Stimulated activated memory B cell treated with anti-CD40 and anti-IgM and Interleukin-4, amounts not matched to agents 10 μg/mL and 1 μg/mL and 100 μg/mL, for 72 hours (primary cell): ENCODE results near the gene BPI.
"Not testable (repeated sequence)": the region's sequence is repeated elsewhere in the genome, so short reads cannot be mapped to it uniquely, and the experiment has no call there.

Experiments
- ATAC-seq: fragments of 150-1000 bp; cut with Tn5 transposase; 2 replicates; pipeline ENCODE4 v1.10.0; 2021
- H3K27ac Mint-ChIP-seq: one replicate; pipeline ENCODE4 v1.8.0; 2022; ENCODE audit warnings: mild to moderate bottlenecking, mixed read lengths
- H3K27me3 Mint-ChIP-seq: one replicate; pipeline ENCODE4 v1.8.0; 2022; ENCODE audit warnings: mixed read lengths
- H3K36me3 Mint-ChIP-seq: one replicate; pipeline ENCODE4 v1.8.0; 2022; ENCODE audit warnings: mixed read lengths
- H3K4me1 Mint-ChIP-seq: one replicate; pipeline ENCODE4 v1.8.0; 2022; ENCODE audit warnings: mixed read lengths
- H3K4me3 Mint-ChIP-seq: one replicate; pipeline ENCODE4 v1.8.0; 2022; ENCODE audit warnings: mild to moderate bottlenecking, moderate library complexity, mixed read lengths
- H3K9me3 Mint-ChIP-seq: one replicate; pipeline ENCODE4 v1.8.0; 2022; ENCODE audit warnings: mixed read lengths

Gene BPI

GRCh38 chr20:38377039-38377685, 73.2 kb downstream of the BPI start:
- peaks cover 12% of the 10 kb centered on the region for H3K27me3 Mint-ChIP-seq

GRCh38 chr20:38377838-38378237, 73.9 kb downstream of the BPI start:
- H3K9me3 Mint-ChIP-seq, ATAC-seq, H3K4me1 Mint-ChIP-seq, H3K27ac Mint-ChIP-seq, H3K4me3 Mint-ChIP-seq, H3K36me3 Mint-ChIP-seq: not testable (repeated sequence)
- peaks cover 19% of the 10 kb centered on the region for H3K27me3 Mint-ChIP-seq

More at GRCh38 chr20:38377039-38377685, 73.2 kb downstream of the BPI start:
- no peaks in the 10 kb centered on the region for H3K36me3 Mint-ChIP-seq
- no peaks in the 10 kb centered on the region for H3K9me3 Mint-ChIP-seq
- H3K4me1 Mint-ChIP-seq: no peaks in the 10 kb centered on the region
- H3K4me3 Mint-ChIP-seq: no peak overlapping the region
- no peak overlapping the region for H3K27ac Mint-ChIP-seq
- ATAC-seq: no peak

DNA sequence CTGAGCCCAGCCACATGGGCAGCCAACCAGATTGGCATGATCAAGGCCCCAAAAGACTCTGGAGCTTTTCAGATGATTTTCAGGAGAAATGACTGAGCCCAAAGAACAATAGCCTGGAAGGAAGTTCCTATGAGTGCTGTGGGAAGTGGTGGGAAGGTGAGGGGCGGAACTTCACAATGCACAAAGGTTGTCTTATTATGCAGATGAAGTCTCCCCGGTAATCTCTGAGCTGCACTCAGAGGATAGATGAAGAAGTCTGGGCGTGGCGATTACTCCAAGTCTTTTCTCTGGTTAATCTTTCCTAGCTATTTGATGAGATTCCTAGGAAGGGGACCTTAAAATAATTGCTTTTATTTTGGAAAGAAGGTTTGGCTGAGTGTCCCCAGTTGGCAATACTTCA, 79.2 kb downstream of the BPI start:
- no peaks in the 10 kb centered on the region for H3K36me3 Mint-ChIP-seq
- ATAC-seq: no peak
- no peaks in the 10 kb centered on the region for H3K9me3 Mint-ChIP-seq
- H3K4me3 Mint-ChIP-seq: no peak overlapping the region
- H3K4me1 Mint-ChIP-seq: no peaks in the 10 kb centered on the region
- H3K27me3 Mint-ChIP-seq: peaks cover 34% of the 10 kb centered on the region
- no peak overlapping the region for H3K27ac Mint-ChIP-seq

DNA sequence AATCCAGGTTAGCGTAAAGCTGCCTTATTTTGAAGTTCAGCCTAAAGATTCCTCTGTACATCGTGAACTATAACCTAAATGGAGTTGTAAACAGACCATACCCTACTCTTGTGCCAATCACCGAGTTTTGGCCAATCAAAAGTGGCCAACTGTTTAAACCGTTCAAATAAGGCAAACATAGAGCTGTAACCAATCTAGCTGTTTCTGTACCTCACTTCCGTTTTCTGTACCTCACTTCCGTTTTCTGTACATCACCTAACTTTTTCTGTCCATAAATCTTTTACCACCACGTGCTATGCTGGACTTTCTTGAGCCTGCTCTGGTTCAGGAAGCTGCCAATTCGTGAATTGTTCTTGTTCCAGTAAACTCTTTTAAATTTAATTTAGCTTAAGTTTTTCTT, 82.0 kb downstream of the BPI start:
- ATAC-seq: no peak
- H3K36me3 Mint-ChIP-seq: no peaks in the 10 kb centered on the region
- H3K4me1 Mint-ChIP-seq: no peaks in the 10 kb centered on the region

GRCh38 chr20:38386851-38387250, 82.9 kb downstream of the BPI start:
- Mint-ChIP-seq H3K27ac (no peak overlapping the region), H3K27me3 (peaks cover 32% of the 10 kb centered on the region), H3K9me3 (peaks cover 4% of the 10 kb centered on the region), H3K4me1 (no peaks in the 10 kb centered on the region), H3K4me3 (no peak overlapping the region), H3K36me3 (no peaks in the 10 kb centered on the region)
- ATAC-seq: no peak

More for the DNA sequence above, 82.0 kb downstream of the BPI start:
- H3K27ac Mint-ChIP-seq: no peak overlapping the region
- peaks cover 40% of the 10 kb centered on the region for H3K27me3 Mint-ChIP-seq
- no peak overlapping the region for H3K4me3 Mint-ChIP-seq
- H3K9me3 Mint-ChIP-seq: peaks cover 4% of the 10 kb centered on the region
